ENCODE results near the gene MAP1LC3B.

The MAP1LC3B gene

DNA sequence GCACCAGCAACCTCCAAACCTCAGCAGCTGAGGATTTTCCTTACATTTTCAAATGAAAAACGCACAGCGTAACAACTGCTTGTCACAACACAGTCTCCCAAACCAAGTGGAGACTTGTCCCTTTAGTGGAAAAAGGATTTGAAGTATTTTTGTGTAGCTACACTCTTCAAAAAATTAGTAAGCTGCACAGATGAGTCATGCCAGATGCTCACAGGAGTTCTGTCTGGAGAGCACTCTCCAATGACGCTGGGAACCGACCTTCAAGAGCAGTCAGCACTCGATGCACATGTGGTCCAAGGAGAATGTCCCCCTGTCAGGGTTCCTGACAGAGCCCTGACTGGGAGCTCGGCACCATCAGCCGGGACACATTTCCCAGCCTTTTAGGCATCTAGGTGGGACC, 39.8 kb downstream of the MAP1LC3B start:
- TF ChIP-seq TAF1 (IDR thresholded peaks at IDR 0.05; ENCODE audit: borderline replicate concordance, insufficient read depth, low read length) = no peak

DNA sequence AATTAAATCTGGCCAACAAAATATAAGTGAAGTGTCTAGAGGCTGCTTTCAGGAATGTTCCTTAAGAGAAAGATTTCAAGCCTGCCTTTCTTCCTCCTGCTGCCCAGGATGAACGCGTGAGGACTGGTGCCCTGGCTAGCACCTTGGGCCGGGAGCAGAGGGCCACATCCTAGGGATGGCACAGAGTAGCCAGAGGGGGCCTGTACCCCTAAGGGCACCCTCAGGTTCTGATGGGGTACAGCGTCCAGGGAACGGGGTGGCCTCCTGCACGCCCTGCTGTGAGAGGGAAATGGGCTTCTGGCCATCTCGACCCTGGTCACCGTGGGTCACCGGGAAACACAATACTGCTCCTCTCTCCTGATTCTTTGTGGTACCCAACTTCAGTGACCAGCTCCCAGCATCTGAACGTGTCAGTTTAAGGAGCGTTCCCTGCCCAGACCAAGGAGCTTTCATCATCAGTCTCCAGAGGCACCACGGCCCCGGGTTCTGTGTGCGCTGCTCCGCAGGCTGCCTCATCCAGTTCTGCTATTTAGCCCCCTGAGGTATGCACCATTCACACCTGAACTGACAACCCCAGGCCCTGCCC, 40.3 kb downstream of the MAP1LC3B start:
- TF ChIP-seq SIN3A (IDR thresholded peaks at IDR 0.05; ENCODE audit: borderline replicate concordance, insufficient read depth, low read length) (no peak), POLR2AphosphoS5 (IDR thresholded peaks at IDR 0.05; ENCODE audit: low read depth, low read length) (no peak), FOXP2 (optimal IDR thresholded peaks at IDR 0.05; ENCODE audit: borderline replicate concordance, extremely low read depth, extremely low read length, insufficient read depth) (no peak), TAF1 (IDR thresholded peaks at IDR 0.05; ENCODE audit: borderline replicate concordance, insufficient read depth, low read length) (no peak)
- TF ChIP-seq, protein P1, sequence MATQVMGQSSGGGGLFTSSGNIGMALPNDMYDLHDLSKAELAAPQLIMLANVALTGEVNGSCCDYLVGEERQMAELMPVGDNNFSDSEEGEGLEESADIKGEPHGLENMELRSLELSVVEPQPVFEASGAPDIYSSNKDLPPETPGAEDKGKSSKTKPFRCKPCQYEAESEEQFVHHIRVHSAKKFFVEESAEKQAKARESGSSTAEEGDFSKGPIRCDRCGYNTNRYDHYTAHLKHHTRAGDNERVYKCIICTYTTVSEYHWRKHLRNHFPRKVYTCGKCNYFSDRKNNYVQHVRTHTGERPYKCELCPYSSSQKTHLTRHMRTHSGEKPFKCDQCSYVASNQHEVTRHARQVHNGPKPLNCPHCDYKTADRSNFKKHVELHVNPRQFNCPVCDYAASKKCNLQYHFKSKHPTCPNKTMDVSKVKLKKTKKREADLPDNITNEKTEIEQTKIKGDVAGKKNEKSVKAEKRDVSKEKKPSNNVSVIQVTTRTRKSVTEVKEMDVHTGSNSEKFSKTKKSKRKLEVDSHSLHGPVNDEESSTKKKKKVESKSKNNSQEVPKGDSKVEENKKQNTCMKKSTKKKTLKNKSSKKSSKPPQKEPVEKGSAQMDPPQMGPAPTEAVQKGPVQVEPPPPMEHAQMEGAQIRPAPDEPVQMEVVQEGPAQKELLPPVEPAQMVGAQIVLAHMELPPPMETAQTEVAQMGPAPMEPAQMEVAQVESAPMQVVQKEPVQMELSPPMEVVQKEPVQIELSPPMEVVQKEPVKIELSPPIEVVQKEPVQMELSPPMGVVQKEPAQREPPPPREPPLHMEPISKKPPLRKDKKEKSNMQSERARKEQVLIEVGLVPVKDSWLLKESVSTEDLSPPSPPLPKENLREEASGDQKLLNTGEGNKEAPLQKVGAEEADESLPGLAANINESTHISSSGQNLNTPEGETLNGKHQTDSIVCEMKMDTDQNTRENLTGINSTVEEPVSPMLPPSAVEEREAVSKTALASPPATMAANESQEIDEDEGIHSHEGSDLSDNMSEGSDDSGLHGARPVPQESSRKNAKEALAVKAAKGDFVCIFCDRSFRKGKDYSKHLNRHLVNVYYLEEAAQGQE (IDR thresholded peaks at IDR 0.05; ENCODE audit: insufficient read depth in 1 of 2, low read depth in 2 of 2, low read length in 2 of 2) = no peak

DNA sequence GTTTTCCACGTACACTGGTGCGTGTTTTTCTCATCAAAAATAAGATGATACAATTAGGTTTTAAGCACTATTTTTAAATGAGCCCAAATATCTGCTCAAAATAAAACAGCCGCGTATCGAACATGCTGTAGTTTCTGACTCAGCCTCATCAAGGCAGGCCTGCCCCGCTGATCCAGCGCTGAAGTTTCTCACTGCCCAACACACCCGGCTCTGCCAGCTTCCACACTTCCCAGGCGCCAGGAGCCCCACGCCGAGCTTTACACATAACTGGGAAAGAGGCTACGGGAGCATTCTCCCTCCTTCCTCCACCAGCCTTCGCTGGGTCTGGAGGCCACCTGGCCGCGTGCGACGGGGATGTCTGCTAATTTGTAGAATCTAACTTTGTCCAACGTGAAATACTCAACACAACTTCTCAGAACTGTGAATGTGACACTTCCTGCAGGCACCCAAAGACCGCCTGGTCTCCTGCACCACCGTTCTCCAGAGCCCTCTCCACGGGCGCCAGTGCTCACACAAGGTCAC, 42.1 kb downstream of the MAP1LC3B start:
- TF ChIP-seq FOXP2 (optimal IDR thresholded peaks at IDR 0.05; ENCODE audit: borderline replicate concordance, extremely low read depth, extremely low read length, insufficient read depth) = no peak
- no peak for TF ChIP-seq POLR2AphosphoS5 (IDR thresholded peaks at IDR 0.05; ENCODE audit: low read depth, low read length)
- TF ChIP-seq SIN3A (IDR thresholded peaks at IDR 0.05; ENCODE audit: borderline replicate concordance, insufficient read depth, low read length) = no peak
- TF ChIP-seq TAF1 (IDR thresholded peaks at IDR 0.05; ENCODE audit: borderline replicate concordance, insufficient read depth, low read length) = no peak
- TF ChIP-seq, protein P1 (IDR thresholded peaks at IDR 0.05; ENCODE audit: insufficient read depth in 1 of 2, low read depth in 2 of 2, low read length in 2 of 2) = no peak

DNA sequence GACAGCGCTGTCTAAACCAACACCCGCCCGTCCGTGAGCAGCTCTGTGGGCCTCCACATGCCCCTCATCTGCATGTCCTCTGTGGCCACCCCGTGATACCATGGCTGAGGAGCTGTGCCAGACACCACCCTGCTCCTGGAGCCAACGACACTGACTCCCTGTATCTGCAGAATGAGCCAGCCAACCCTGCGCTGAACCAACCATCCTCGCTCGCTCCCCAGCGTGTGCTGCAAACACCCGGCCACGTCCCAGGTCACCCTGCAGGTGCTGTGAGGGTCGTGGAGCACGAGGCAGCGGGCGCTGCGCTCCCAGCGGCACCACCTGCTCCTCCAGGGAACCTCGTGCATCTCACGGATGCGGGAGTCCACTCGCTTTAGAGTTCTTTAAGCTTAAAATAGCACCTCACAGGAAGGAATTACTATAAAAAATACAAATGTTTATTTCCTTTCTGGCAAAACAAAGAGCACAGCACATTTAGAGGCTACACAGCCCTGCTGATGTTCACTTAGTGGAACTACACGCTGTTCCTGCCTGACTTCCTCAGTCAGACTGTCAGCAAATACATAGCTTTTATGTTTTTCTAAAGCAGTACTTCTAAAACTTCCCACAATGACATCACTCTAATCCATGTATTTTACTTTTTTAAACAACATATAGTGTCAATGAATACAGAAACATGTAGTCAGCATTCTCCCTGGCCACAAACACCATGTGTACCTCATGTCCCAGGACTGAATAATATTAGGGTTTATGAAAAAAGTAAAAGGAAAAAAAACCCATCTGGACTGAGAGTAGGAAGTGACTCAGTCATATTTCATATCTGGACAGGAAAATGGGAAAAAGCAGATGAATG, 43.5 kb downstream of the MAP1LC3B start:
- TF ChIP-seq POLR2AphosphoS5 (IDR thresholded peaks at IDR 0.05; ENCODE audit: low read depth, low read length) (no peak), SIN3A (IDR thresholded peaks at IDR 0.05; ENCODE audit: borderline replicate concordance, insufficient read depth, low read length) (no peak), TAF1 (IDR thresholded peaks at IDR 0.05; ENCODE audit: borderline replicate concordance, insufficient read depth, low read length) (no peak), FOXP2 (optimal IDR thresholded peaks at IDR 0.05; ENCODE audit: borderline replicate concordance, extremely low read depth, extremely low read length, insufficient read depth) (no peak)

DNA sequence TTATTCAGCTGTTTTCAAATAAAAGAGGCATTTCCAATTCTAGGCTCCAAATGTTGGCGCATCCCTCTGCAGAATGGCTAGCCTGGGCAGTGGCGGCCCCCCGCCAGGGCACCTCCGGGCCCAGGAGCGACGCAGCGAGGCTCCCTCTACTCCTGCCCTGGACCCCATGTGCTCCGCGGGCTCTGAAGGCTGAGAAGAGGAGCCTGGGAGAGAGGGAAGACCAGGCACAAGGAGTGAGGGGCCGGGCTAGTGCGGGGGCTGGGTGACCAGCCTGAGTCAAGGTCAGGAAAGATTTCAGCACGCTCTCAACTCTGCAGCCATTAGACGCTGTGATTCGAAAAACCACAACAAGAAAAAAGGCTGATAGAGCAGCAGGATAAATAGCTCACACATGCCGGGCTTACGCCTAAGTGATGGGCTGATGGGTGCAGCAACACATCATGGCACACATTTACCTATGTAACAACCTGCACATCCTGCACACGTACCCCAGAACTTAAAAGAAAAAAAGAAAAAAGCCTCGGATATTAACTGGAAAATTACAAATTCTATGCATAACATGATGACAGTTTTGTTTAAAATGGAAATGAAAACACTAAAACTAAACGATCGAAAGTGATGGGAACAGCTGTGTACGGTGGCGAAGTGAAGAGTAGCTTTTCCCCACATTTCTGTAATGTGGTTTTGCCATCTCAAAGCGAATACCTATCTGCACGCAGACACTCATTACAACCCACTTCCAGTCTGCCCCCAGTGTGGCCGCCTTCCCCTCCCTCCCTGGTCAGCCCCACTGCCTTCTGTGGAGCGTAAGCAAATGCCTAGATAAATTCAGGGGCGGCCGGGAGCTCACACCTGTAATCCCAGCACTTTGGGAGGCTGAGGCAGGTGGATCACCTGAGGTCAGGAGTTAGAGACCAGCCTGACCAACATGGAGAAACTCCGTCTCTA, 44.4 kb downstream of the MAP1LC3B start:
- TF ChIP-seq, protein P1 (IDR thresholded peaks at IDR 0.05; ENCODE audit: insufficient read depth in 1 of 2, low read depth in 2 of 2, low read length in 2 of 2) = no peak
- TF ChIP-seq SIN3A (IDR thresholded peaks at IDR 0.05; ENCODE audit: borderline replicate concordance, insufficient read depth, low read length) (no peak), TAF1 (IDR thresholded peaks at IDR 0.05; ENCODE audit: borderline replicate concordance, insufficient read depth, low read length) (no peak), FOXP2 (optimal IDR thresholded peaks at IDR 0.05; ENCODE audit: borderline replicate concordance, extremely low read depth, extremely low read length, insufficient read depth) (no peak), POLR2AphosphoS5 (IDR thresholded peaks at IDR 0.05; ENCODE audit: low read depth, low read length) (no peak)

All from PFSK-1 (cell line).